ENCODE results near the gene ZNF329.

The ZNF329 gene

DNA sequence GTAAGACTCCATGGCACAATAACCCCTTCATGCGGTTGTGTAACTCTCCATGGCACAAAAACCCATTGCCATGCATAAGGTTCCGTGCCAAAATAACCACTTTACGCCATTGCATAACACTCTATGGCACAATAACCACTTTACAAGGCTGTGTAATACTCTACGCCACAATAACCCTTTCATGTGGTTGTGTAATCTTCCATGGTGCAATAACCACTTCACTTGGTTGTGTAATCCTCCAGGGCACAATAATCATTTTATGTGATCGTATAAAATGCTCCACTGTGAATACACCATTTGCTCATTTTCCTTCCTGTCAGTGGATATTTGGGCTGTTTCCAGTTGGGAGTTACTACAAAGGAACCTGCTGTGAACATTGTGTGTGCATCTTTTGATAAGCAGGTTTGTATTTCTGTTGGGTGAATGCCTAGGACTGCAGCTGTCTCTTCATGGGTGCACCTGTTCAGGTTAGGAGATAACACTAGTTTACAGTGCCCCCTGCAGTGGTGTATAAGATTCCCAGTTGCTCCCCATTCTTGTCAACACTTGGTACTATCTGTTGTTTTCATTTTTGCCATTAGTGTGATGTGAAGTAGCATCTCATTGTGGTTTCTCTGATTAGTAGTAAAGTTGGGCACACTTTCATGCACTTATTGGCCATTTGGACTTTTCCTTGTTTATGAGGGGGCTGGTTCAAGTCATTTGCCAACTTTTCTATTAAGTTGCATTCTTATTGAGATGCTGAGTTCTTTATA lies 31.4 kb downstream of the ZNF329 start:
- no peak for DNase-seq (ENCODE audit: low read depth)

DNA sequence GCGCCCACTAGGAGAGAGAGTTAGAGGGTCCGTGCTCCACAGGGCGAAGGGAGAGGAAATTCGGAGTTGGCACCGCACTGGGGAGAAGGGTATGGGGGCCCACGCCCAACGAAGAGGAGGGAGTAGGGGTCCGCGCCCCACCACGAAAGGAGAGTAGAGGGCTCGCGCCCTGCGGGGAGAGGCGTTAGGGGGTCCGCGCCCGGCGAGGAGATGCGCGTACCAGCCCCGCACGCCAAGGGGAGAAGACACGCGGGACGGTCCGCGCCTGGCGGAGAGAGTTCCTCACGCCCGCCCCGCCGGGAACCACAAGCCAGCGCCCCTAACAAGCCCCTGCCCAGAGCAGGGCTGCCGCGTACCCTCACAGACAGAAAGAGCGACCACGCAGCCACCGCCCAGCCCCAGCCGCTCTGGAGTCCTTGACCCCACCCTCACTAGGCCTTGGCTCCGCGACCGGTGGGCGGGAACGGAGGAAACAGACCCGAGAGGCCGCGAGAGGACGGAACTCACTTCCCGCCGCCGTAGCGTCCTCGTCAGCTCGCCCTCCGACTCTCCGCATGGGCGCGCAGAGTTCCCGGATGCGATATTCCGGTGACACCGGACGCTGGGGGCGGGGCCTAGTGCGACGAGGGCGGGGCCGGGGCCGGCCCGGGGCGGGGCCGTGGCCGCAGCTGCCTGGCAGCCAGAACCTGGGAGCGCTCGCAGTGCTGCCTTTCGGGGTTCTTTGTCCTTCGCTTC lies 32.6 kb downstream of the ZNF329 start:
- no peak for DNase-seq (ENCODE audit: low read depth)

DNA sequence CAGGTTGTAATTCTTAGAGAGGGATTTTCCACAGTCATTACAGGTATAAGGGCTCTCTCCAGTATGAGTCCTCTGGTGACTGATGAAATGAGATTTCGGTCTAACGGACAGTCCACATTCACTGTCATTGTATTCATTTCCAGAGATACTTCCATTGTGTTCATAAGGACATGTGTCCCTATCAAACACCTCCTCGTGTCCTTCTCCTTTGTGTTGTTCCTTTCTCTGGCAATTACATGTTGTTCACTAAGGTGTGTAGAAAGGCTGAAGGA lies 42.1 kb downstream of the ZNF329 start:
- no peak for DNase-seq (ENCODE audit: low read depth)

DNA sequence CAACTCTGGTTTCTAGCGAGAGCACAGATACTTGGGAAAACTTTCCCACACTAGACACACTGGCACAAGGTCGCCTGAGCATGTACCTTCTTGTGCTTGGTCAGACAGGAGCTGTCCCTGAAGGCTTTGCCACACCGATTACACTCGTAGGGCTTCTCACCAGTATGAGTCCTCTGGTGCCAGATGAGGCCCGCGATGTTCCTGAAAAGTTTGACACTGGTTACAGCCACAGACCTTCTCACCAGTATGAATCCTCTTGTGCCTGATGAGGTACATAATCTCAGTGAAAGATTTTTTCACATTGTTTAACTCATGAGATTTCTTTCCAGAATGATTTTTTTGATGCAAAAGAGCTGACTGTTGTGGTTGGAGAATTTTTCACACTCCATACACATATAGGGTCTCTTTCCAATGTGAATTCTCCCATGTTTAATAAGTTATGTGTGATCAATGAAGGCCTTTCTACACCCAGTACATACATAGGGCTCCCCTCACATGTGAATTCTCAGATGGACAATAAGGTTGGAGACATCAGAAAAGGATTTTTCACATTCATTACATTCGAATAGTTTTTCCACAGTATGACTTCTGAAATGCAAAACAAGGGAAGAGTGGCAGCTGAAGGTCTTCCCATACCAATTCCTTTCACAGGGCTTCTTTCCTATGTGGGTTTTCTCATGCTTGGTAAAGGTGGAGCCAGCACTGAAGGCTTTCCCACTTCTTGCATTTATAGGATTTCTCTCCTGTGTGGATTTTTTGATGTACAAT lies 42.6 kb downstream of the ZNF329 start:
- DNase-seq (ENCODE audit: low read depth) = no peak

DNA sequence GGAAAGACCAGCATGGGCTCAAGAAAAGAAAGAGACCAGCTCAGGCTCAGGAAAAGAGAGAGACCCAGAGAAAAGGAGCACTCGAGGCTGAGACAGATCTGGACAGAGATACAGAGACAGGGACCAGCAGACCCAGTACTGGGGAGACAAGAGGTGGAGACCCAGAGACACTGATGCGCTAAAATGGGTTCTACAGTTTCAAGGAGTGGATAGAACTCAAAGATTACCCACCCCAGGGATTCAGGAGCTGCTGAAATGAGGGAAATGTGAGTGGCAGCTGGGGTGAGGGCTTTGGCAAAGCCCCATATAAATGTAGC lies 51.9 kb downstream of the ZNF329 start:
- no peak for DNase-seq (ENCODE audit: low read depth)

DNA sequence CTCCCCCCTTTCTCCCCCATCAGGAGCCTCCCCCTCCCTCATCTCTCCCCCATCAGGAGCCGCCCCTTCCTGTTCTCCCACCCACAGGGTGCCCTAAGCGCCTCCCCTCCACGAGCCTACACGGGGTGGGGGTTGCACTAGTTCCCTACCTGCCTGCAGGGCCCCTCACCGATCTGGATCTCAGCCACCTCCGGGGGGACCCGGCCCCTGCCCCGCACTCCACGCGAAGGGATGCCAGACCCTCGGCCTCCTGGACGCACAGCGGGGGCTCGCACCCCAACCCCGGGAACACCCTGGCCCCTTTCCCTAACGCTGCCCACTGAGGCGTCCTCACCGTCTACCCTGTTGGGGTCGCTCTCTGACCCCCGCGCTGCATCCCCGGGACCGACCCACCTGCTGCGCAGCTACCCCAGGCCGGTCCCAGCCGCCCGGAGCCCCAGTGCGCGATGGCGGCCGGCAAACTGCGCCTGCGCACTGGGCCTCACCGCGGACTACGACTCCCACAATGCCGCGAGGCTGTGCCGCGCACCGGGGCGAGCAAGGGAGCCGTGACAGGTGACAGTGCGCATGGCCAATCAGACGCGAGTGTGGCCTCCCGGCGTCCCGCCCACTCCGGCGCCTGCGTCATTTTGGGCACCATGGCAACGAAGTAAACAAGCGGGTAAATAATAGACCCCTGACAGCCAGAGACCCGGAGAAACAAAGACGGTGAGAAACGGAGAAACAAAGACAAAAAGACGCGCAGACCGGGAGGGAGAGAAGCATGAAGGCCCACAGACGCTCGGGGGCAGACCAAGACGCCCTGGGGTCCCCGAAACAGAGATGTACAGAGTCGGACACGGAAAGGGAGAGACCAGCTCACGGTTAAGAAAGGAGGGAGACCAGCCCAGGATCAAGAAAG lies 52.6 kb downstream of the ZNF329 start, which contains the start of gene ZSCAN18:
Gene ZSCAN18 (minus strand): TSS at position 451 of the 901 bp plus-strand sequence. CDS start 7,964 bp downstream, outside the sequence.
- DNase-seq (ENCODE audit: low read depth) = peak; percentile 84

DNA sequence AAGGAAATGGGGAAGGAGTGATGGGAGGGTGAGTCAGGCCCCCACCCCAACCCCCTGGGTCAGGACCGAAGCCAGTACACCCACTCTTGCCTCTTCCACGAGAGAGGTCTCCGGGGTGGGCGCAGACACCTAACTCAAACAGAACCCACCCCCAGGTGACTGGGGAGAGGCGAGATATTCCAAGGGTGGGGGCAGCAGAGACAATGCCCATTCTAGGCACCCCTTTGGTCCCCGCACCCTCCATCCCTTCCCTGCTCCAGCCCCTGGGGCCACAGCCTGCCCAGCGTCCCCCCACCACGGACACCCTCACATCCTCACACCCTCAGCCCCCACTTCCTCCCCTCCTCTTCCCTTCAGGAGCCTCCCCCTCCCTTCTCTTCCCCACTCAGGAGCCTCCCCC lies 53.2 kb downstream of the ZNF329 start:
- no peak for DNase-seq (ENCODE audit: low read depth)

DNA sequence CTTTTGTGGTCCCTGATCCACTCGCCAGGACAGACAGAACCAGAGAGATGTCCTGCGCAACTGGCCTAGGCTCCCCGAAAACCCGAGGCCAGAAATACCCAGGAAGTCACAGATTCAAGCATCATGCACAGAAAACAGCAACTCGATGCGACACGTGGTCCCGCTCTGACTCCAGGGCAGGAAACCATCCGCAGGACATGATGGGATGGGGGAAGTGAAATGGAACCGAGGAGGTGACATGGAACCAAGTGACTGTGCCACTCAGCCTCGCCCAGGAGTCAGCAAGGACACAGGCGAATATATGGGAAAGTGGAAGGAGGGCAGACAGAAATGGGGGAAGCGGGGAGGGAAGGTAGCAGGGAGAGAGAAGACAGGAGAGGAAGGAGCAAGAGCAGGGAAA lies 53.7 kb downstream of the ZNF329 start:
- no peak for DNase-seq (ENCODE audit: low read depth)

DNA sequence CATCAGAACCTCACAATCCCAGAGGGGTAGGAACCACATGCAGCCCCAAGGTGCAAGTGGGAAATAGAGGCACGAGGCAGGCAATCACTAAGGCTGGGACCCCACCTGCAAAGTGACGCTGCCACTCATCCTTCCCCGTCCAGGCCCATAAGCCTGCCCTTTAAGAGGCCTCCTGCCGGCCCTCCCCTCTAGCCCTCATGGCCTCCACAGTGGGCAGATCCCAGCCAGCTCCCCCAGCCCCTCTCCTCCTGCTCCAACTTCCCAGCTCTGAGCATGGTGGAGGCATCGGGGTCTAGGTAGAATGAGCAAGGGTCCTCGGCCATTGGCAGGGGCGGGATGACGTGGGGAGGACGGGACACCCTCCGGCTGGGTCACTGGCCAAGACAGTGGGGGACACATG lies 55.3 kb downstream of the ZNF329 start:
- no peak for DNase-seq (ENCODE audit: low read depth)

DNA sequence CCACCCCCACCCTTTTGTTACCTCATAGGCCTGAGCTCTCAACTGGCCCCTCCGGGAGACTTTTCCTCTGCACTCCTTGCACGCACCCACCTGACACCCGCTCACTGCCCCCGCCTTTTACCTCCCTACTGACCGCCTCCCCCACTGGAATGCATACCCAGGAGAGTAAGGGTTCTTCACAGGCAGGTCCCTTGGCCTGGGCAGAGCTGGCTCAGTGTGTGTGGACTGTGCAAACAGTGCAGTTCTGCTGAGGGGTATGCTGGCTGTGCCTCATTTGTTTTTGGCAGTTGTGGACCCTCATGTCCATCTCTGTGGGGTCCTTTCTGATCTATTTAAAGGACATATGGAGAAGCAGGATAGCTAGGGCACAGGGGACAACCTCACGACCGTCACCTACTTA lies 57.5 kb downstream of the ZNF329 start:
- DNase-seq (ENCODE audit: low read depth) = no peak

DNA sequence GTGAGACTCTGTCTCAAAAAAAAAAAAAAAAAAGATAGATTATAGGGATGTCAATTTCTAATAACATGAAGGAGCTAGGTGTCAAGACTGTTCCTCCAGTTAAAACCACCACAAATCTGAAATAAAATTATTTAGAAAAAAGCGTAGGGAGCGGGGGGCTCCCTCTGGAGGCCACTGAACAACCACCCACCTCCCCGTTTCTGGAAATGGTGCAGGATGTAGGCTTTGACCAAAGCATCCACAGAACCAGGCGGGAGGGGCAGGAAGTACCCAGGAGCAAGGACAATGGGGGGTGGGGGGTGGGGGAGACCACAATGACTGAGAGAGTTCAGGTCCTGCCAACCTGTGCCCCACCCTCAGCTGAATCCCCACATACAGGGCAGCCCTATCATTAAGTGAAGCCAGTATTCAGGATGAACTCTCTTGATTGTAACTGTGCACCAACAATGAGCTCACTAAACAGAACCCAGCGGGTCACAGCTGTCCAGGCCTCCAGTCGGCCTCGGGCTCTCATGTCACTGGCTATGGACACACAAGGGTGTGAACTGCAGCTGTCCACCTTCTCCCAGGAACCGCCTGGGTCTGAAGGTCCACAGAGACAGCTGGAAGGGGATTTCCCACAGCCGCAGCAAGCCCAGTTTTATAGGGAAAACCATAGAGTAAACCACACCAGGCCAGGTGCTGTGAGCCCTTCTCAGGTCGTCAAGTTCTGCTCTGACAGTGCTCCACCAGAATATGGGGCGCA lies 59.2 kb downstream of the ZNF329 start:
- no peak for DNase-seq (ENCODE audit: low read depth)

DNA sequence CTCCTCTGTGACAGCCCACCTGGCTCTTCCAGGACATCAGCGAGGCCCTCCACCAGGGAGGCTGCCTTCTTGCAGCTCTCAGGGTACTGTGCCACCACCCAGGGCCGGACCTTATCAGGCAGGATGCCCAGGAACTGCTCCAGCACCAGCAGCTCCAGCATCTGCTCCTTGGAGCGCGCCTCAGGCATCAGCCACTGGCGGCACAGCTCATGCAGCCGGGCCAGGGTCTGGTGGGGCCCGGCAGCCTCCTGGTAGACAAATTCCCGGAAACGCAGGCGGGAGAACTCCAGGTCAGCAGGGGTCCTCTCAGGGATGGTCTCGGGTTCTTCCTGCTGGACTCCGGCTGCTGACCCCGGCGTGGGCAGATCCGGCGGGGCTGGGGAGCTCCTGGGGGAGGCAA lies 60.7 kb downstream of the ZNF329 start:
- DNase-seq (ENCODE audit: low read depth) = no peak

DNA sequence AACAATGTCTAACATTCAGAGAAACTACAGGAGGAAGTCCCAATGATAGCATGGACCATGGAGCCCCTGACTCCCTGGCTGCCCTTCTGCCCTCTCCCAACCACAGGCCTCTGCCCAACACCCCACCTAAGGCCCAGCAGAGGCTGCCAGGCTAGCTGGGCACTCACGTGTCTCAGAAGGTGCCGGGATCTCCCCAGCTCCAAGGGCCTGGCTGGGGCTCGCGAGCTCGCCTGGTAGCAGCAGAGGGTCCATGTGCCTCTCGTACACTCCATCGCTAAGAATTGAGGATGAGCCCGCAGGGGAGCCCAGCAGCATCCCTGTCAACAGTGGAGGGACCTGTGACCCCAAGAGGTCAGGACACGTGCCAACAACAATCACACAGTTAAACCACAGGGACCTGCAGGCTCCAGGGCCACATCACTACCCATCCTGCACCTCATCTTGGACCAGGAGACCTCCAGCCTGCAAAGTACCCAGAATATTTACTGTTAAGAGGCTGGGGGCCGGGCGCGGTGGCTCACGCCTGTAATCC lies 62.0 kb downstream of the ZNF329 start:
- no peak for DNase-seq (ENCODE audit: low read depth)

DNA sequence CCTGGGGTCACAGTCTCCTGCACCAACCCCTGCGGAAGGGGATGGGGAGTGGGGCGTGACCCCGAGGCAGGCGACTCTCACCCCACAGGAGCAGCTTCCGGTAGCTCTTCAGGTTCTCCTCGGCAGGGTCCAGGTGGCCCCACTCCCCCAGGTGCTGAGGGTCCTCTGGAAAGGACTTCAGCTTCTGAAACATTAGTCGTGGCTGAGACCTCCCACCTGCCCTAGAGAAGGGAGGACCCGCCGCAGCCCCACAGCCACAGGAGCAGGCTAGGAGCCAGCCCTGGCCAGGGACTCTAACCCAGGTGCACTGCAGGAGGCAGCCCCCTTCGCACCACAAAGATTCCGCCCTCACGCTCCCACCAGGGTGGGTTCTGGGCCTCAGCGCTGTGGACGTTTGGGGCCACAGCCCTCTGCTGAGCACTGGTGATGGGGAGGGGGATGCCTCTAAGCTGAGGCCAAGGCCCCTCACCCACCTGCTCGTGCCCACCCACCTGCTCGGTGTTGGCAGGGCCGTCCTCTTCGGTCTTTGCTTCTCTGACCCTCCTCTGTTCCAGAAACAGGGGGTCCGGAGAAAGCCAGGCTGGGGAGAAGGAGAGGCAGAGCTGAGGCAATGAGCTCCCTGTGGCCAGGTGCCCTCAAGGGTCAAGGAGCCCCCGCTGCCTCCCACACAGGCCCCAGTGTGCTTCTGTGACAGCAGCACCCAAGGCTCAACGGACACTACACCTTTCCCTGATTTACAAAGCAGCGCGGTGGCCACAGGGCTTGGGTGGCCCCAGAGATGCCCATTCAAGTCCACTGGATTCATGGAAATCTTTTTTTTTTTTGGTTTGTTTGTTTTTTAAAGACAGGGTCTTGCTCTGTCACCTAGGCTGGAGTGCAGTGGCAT lies 63.5 kb downstream of the ZNF329 start:
- DNase-seq (ENCODE audit: low read depth) = no peak

DNA sequence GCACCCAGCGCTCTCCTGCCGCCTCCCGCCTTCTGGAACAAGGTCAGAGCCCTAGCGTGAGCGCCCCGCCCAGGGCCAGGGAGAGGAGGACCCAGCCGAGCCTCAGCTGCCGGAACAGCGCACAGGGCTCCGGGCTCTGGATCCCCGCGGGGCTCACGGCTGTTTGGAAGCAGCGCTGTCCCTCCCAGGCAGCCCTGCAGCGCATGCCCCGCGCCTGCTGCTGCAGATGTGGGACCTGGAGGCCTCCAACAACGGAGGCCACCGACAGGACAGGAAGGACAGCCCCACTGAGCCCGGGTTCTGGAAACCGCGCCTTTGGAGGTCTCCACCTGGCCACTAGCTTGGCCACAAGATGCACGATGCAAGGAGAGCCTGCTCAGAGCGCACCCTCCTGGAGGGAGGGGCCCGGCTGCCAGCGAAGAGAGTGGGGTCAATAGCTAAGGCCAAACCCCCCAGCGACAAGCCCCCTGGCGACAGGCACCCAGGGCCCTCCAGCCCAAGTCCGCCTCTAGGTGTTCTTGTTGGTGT lies 65.2 kb downstream of the ZNF329 start:
- no peak for DNase-seq (ENCODE audit: low read depth)

DNA sequence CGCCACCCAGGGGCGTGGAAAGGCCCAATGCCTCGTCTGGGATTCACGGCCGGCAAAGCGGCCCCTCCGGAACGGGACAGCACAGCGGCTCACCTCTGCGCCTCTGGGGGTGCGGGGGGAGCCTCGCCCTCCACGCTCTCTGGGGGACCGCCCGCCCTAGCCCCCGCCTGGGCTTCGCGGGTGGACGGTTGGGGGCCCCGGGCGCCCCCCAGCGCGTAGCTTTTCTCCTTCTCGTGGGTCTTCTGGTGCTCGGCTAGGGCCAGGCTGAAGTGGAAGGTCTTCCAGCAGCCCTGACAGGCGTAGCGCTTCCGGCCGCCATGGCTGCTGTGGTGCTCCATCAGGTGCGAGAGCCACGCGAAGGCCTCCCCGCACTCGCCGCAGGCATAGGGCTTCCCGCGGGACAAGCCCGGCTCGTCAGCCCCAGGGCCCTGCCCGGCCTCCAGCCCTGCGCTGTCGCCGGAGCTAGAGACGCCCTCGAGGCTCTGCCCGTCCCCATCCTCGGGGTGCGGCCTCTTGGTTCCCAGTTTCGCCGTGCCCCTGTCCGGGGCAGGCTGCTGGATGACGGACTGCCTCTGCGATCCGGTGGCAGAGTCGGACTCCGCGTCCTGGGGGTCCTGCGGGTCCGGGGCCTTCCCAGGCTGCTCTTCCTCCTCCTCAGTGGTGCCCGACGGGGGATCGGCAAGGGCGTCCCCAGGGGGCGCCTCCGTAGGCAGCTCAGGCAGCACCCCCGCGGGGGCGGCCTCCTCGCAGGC lies 65.8 kb downstream of the ZNF329 start:
- DNase-seq (ENCODE audit: low read depth) = no peak

DNA sequence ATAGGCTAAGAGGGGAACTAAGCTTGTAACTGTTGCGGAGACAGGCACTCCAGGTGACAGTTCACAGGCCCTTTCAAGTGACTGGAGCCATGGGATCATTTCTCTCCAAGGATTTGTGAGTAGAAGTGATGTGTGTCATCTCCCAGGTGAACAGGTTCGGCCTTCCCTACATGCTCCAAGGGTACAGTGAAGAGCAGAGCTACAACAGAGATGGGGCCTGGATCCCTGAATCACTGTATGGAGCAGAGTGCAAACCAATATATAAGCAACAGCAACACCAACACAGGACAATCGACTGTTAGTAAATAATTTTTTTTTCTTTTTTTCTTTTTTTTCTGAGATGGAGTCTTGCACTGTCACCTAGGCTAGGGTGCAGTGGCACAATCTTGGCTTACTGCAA lies 67.6 kb downstream of the ZNF329 start:
- DNase-seq (ENCODE audit: low read depth) = no peak

DNA sequence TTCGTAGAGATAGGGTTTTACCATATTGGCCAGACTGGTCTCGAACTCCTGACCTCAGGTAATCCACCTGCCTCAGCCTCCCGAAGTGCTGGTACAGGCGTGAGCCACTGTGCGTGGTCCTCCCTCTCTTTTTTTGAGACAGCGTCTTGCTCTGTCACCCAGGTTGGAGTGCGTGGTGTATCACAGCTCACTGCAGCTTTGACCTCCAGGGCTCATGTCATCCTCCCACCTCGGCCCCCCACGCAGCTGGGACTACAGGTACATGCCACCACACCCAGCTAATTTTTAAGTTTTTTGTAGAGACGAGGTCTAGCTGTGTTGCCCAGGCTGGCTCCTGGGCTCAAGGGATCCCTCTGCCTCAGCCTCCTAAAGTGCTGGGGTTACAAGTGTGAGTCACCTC lies 70.8 kb downstream of the ZNF329 start:
- DNase-seq (ENCODE audit: low read depth) = no peak

Data from GM04504 (cell line).